ENCODE data around the gene ZNF446.
"Not testable (repeated sequence)": the region's sequence is repeated elsewhere in the genome, so short reads cannot be mapped to it uniquely, and the experiment has no call there.

DNA sequence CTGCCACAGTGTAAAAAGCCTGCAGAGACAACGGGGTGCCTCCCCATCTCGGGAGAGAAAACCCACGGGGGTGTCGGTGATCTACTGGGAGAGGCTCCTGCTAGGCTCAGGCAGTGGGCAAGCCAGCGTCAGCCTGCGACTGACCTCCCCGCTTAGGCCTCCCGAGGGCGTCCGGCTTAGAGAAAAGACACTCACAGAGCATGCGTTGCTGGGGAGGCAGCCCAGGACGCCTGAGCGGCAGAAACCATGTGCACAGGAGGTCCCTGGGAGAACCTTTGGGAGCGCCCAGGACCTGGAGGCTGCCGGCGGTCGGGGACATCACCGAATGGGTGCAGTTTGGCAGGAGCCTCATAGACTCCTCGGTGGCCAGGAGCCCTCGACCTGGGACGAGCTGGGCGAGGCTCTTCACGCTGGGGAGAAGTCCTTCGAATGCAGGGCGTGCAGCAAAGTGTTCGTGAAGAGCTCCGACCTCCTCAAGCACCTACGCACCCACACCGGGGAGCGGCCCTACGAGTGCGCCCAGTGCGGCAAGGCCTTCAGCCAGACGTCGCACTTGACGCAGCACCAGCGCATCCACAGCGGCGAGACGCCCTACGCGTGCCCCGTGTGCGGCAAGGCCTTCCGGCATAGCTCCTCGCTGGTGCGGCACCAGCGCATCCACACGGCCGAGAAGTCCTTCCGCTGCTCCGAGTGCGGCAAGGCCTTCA lies 5.2 kb upstream of the ZNF446 start:
- not testable (repeated sequence) for TF ChIP-seq POLR2AphosphoS5 (IDR thresholded peaks at IDR 0.05)
- TF ChIP-seq, protein P1, sequence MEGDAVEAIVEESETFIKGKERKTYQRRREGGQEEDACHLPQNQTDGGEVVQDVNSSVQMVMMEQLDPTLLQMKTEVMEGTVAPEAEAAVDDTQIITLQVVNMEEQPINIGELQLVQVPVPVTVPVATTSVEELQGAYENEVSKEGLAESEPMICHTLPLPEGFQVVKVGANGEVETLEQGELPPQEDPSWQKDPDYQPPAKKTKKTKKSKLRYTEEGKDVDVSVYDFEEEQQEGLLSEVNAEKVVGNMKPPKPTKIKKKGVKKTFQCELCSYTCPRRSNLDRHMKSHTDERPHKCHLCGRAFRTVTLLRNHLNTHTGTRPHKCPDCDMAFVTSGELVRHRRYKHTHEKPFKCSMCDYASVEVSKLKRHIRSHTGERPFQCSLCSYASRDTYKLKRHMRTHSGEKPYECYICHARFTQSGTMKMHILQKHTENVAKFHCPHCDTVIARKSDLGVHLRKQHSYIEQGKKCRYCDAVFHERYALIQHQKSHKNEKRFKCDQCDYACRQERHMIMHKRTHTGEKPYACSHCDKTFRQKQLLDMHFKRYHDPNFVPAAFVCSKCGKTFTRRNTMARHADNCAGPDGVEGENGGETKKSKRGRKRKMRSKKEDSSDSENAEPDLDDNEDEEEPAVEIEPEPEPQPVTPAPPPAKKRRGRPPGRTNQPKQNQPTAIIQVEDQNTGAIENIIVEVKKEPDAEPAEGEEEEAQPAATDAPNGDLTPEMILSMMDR (IDR thresholded peaks at IDR 0.05): not testable (repeated sequence)
